ENCODE results near the gene ZNF662. TPM values are rescaled to one million over a fixed set of nuclear protein-coding genes. Genes with fewer than 3 reads are reported as not detected.

Gene ZNF662
- total RNA-seq, 1 experiment from 2014 or later, result not detected

DNA sequence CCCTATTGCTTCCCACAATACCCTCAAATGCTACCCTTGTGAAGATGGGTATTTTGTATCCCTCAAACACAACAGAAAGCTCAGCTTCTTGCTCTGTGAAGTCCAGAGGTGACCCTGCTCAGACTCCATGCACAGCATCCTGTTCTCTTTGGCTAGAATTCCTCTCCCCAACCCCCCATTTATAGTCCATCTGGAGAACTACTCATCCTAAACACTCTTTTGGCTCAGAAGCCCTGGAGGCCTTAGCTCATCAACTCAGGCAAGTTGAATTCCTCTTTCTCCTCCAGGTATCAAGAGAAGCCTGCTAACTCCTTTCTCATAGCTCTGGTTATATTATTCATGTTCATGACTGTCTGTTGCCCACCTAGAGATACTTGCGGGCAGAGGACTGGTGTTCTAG is 54.8 kb downstream of the ZNF662 start:
- no peak overlapping the region for H3K4me2 ChIP-seq (ENCODE audit: insufficient read depth, insufficient read length, low read length)
- H3K18ac ChIP-seq (ENCODE audit: insufficient read length, low read depth, low read length), result no peak overlapping the region
- no peak overlapping the region for H2AK5ac ChIP-seq (ENCODE audit: insufficient read length, low read length)
- DNase-seq, result no peak
- no peaks in the 10 kb centered on the region for H4K20me1 ChIP-seq (ENCODE audit: control insufficient read depth, insufficient read depth, insufficient read length)
- H3K23ac ChIP-seq (ENCODE audit: insufficient read length, low read depth, low read length), result no peak overlapping the region
- no peaks in the 10 kb centered on the region for H3K4me1 ChIP-seq (ENCODE audit: insufficient read depth, low read length)
- peaks cover 7% of the 10 kb centered on the region; the same call in 1 of the 2 replicates for H3K27me3 Mint-ChIP-seq (ENCODE audit: low read depth)
- H2BK5ac ChIP-seq (ENCODE audit: insufficient read length, low read length), result no peak overlapping the region
- no peaks in the 10 kb centered on the region for H3K79me1 ChIP-seq (ENCODE audit: insufficient read depth, low read depth, low read length, poor library complexity, severe bottlenecking)
- no peak overlapping the region for H3K27ac Mint-ChIP-seq
- H3K27me3 ChIP-seq (ENCODE audit: insufficient read depth, low read length), result no peaks in the 10 kb centered on the region
- H3K4me3 Mint-ChIP-seq, result no peak overlapping the region
- H3K23me2 ChIP-seq (ENCODE audit: insufficient read length, low read depth, low read length, poor library complexity, severe bottlenecking), result no peaks in the 10 kb centered on the region
- H3K27ac ChIP-seq (ENCODE audit: insufficient read length, low read depth, low read length), result no peak overlapping the region
- TF ChIP-seq, protein P1, sequence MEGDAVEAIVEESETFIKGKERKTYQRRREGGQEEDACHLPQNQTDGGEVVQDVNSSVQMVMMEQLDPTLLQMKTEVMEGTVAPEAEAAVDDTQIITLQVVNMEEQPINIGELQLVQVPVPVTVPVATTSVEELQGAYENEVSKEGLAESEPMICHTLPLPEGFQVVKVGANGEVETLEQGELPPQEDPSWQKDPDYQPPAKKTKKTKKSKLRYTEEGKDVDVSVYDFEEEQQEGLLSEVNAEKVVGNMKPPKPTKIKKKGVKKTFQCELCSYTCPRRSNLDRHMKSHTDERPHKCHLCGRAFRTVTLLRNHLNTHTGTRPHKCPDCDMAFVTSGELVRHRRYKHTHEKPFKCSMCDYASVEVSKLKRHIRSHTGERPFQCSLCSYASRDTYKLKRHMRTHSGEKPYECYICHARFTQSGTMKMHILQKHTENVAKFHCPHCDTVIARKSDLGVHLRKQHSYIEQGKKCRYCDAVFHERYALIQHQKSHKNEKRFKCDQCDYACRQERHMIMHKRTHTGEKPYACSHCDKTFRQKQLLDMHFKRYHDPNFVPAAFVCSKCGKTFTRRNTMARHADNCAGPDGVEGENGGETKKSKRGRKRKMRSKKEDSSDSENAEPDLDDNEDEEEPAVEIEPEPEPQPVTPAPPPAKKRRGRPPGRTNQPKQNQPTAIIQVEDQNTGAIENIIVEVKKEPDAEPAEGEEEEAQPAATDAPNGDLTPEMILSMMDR (conservative IDR thresholded peaks at IDR 0.05), result no peak
- H3K4ac ChIP-seq (ENCODE audit: low read depth, low read length), result no peak overlapping the region
- no peak overlapping the region for H2BK20ac ChIP-seq (ENCODE audit: low read depth, low read length, poor library complexity, severe bottlenecking)
- H3K56ac ChIP-seq (ENCODE audit: insufficient read length, low read depth, low read length), result no peak overlapping the region
- no CpG with 5 or more reads among the region's 1 CpG for WGBS (ENCODE audit: extremely low coverage, insufficient read length, low lambda C conversion rate)
- H2BK120ac ChIP-seq (ENCODE audit: low read depth, low read length, poor library complexity, severe bottlenecking), result no peak overlapping the region
- no peaks in the 10 kb centered on the region for H3K9me3 Mint-ChIP-seq
- H2BK15ac ChIP-seq (ENCODE audit: low read depth, low read length), result no peak overlapping the region
- H3K36me3 Mint-ChIP-seq (ENCODE audit: insufficient read depth in 1 of 3, low read depth in 3 of 3), result no peaks in the 10 kb centered on the region
- no peak overlapping the region for H3K9ac ChIP-seq (ENCODE audit: extremely low read depth, insufficient read length, low read length)
- no peak overlapping the region for H4K8ac ChIP-seq (replicated peaks; ENCODE audit: insufficient read length, low read depth, low read length)
- no peaks in the 10 kb centered on the region for H3K9me3 ChIP-seq (ENCODE audit: control insufficient read depth, low read depth, low read length)
- no peak overlapping the region for H3T11ph ChIP-seq (ENCODE audit: low read length)
- H3K14ac ChIP-seq (ENCODE audit: insufficient read depth, low read length), result no peak overlapping the region
- no peak overlapping the region for H2BK12ac ChIP-seq (ENCODE audit: insufficient read length, low read depth, low read length)
- H4K5ac ChIP-seq (ENCODE audit: insufficient read length, low read depth, low read length), result no peak overlapping the region
- no peak overlapping the region for H2AFZ ChIP-seq (ENCODE audit: low read length)
- H3K79me2 ChIP-seq (ENCODE audit: insufficient read depth, low read length), result no peaks in the 10 kb centered on the region
- no peak overlapping the region for H4K91ac ChIP-seq (ENCODE audit: insufficient read length, low read depth, low read length)
- no peaks in the 10 kb centered on the region for H3K4me1 Mint-ChIP-seq

All from H9 (cell line).